Measurements from ENCODE around the gene EPHA6.

DNA sequence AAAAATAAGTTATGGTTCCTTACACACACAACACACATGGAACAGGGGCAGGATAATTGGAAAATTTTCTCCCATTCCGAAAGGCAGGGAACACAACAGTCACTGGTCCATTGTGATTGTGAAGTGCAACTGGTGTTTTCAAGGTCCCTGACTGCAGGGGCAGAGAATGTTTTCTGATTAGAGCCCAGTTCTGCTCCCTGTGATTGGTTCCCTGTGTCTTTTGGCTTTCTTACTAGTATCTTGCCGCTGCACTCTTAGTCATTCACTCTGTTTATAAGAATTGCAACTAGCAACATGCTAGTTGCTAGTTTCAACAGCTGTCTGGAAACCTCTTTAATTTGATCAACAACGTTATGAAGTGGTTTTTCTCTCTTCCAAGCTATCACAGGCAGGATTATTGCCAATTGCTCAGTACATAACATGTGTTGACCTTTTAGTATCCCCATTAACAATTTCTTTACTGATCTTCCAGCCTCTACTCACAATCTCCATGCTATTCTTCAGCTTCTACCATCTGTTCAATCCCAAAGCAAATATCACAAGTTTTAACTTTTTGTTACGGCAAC lies 177.5 kb downstream of the EPHA6 start:
- TF ChIP-seq, protein P1, sequence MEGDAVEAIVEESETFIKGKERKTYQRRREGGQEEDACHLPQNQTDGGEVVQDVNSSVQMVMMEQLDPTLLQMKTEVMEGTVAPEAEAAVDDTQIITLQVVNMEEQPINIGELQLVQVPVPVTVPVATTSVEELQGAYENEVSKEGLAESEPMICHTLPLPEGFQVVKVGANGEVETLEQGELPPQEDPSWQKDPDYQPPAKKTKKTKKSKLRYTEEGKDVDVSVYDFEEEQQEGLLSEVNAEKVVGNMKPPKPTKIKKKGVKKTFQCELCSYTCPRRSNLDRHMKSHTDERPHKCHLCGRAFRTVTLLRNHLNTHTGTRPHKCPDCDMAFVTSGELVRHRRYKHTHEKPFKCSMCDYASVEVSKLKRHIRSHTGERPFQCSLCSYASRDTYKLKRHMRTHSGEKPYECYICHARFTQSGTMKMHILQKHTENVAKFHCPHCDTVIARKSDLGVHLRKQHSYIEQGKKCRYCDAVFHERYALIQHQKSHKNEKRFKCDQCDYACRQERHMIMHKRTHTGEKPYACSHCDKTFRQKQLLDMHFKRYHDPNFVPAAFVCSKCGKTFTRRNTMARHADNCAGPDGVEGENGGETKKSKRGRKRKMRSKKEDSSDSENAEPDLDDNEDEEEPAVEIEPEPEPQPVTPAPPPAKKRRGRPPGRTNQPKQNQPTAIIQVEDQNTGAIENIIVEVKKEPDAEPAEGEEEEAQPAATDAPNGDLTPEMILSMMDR (conservative IDR thresholded peaks at IDR 0.05 in 1 of 2, IDR thresholded peaks at IDR 0.05 in 1 of 2; ENCODE audit: low read depth in 1 of 2, low read length in 2 of 2): no peak
- TF ChIP-seq EZH2 (IDR thresholded peaks at IDR 0.05; ENCODE audit: low read length, missing control alignments): no peak
